Measurements from ENCODE around the gene CCND1.
A peak's percentile ranks its signal among the peaks of the same experiment; 100 is the strongest.

The CCND1 gene

GRCh38 chr11:69703453-69703767 is 62.5 kb downstream of the CCND1 start:
- Histone ChIP-seq H3K27me3 (ENCODE audit: control insufficient read depth, insufficient read depth, low read length) (peaks cover 28% of the 10 kb centered on the region), H3K4me1 (ENCODE audit: control insufficient read depth, insufficient read depth, low read length) (peaks cover 17% of the 10 kb centered on the region), H3K36me3 (ENCODE audit: control insufficient read depth, insufficient read depth, low read length) (peaks cover 4% of the 10 kb centered on the region), H3K9me3 (ENCODE audit: control insufficient read depth, insufficient read depth, low read length) (no peaks in the 10 kb centered on the region), H3K9ac (ENCODE audit: low read depth, low read length) (no peak overlapping the region), H3K4me3 (ENCODE audit: low read depth, low read length) (peak overlapping the region; percentile 71)

All from iPS-15b (cell line).